Activated CD8-positive, alpha-beta T cell treated with anti-CD3 and anti-CD28 coated beads for 36 hours (primary cell): Measurements from ENCODE around the gene PTDSS2. TPM values are rescaled to one million over a fixed set of nuclear protein-coding genes. Genes with fewer than 3 reads are reported as not detected.

Experiments used
- ATAC-seq: fragments of 200-7000 bp; cut with Tn5 transposase; one replicate; pipeline ENCODE4 v1.10.0; 2021; ENCODE audit warnings: mild to moderate bottlenecking, moderate library complexity
- CTCF ChIA-PET: fragments of 350-600 bp; sonication (Branson Sonifier 250); formaldehyde crosslinking; loops from one replicate; lab custom pipeline; 2021; ENCODE audit warnings: antibody characterized with exemption; lab: Charles Lee
- POLR2A ChIA-PET: fragments of 350-600 bp; sonication (Branson Sonifier 250); formaldehyde crosslinking; loops from one replicate; lab custom pipeline; 2021; ENCODE audit warnings: antibody characterized with exemption; lab: Charles Lee
- DNase-seq: peaks from one replicate; pipeline ENCODE4 v3.0.0-alpha.2; 2020
- H3K27ac Mint-ChIP-seq: one replicate; pipeline ENCODE4 v1.8.0; 2021; ENCODE audit warnings: mild to moderate bottlenecking, mixed read lengths
- H3K27me3 Mint-ChIP-seq: one replicate; pipeline ENCODE4 v1.8.0; 2021; ENCODE audit warnings: mixed read lengths
- H3K36me3 Mint-ChIP-seq: one replicate; pipeline ENCODE4 v1.8.0; 2021; ENCODE audit warnings: low read depth, mixed read lengths
- H3K4me1 Mint-ChIP-seq: one replicate; pipeline ENCODE4 v1.8.0; 2021; ENCODE audit warnings: low read depth, mixed read lengths
- H3K4me3 Mint-ChIP-seq: one replicate; pipeline ENCODE4 v1.8.0; 2021; ENCODE audit warnings: mild to moderate bottlenecking, moderate library complexity, mixed read lengths
- H3K9me3 Mint-ChIP-seq: one replicate; pipeline ENCODE4 v1.8.0; 2021; ENCODE audit warnings: mixed read lengths
- intact Hi-C: fragments of 100-400 bp; cut with micrococcal nuclease; formaldehyde crosslinking; loops from one replicate; pipeline ENCODE4 v1.10.0; 2022
- total RNA-seq, 2 experiments: library from RNA; stranded (reverse); gene quantifications; one replicate each; pipeline ENCODE4 v1.2.3, GENCODE V29; 2021
- TF ChIP-seq, protein P1 (sequence below): fragments of 200-600 bp; IDR thresholded peaks from one replicate; pipeline ENCODE4 v1.8.0; 2022; ENCODE audit warnings: antibody characterized with exemption, mild to moderate bottlenecking

PTDSS2 gene
- total RNA-seq, 2 experiments from 2014 or later = 17.4 to 18.0 TPM

DNA sequence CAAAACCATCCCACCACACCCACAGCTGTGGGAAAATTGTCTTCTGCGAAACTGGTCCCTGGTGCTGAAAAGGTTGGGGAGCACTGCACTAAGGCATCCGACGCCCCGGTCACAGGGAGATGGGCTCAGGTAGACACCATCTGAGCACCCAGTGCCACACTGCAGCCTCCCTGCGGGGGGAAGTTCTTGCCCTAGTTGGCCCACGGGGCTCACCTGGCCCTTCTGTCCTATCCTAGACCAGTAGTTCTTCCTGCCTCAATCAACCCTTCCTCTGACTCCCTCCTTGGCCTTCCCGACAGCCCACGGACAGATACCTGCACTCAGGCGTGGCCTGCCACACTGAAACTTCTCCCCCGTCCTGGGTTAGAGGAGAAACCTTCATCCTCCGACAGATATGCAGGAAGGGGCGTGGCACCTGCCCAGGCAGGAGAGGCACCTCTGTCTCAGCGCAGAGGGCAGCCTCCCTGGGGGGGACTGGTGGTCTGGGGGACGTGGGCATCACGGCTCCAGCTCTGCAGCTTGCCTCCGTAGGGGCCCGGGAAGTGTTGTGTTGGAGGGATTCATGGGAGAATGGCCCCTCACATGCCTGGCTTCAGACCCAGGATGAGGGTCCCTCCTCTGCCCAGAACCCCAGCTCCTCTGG, 12.7 kb upstream of the PTDSS2 start:
- no peak for DNase-seq
- H3K36me3 Mint-ChIP-seq = no peaks in the 10 kb centered on the region
- intact Hi-C loops = no loop called here
- no peak overlapping the region for H3K4me3 Mint-ChIP-seq
- H3K9me3 Mint-ChIP-seq = no peaks in the 10 kb centered on the region
- no peaks in the 10 kb centered on the region for H3K27me3 Mint-ChIP-seq
- ATAC-seq = no peak
- CTCF ChIA-PET = interaction anchor here (1.5 kb wide), 1 partner anchor 10 kb away, joined by 4 read pairs; no protein-coding TSS in a partner anchor
- TF ChIP-seq, protein P1, sequence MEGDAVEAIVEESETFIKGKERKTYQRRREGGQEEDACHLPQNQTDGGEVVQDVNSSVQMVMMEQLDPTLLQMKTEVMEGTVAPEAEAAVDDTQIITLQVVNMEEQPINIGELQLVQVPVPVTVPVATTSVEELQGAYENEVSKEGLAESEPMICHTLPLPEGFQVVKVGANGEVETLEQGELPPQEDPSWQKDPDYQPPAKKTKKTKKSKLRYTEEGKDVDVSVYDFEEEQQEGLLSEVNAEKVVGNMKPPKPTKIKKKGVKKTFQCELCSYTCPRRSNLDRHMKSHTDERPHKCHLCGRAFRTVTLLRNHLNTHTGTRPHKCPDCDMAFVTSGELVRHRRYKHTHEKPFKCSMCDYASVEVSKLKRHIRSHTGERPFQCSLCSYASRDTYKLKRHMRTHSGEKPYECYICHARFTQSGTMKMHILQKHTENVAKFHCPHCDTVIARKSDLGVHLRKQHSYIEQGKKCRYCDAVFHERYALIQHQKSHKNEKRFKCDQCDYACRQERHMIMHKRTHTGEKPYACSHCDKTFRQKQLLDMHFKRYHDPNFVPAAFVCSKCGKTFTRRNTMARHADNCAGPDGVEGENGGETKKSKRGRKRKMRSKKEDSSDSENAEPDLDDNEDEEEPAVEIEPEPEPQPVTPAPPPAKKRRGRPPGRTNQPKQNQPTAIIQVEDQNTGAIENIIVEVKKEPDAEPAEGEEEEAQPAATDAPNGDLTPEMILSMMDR = no peak
- POLR2A ChIA-PET = no interaction called here
- no peak overlapping the region for H3K27ac Mint-ChIP-seq
- H3K4me1 Mint-ChIP-seq = peaks cover 22% of the 10 kb centered on the region

DNA sequence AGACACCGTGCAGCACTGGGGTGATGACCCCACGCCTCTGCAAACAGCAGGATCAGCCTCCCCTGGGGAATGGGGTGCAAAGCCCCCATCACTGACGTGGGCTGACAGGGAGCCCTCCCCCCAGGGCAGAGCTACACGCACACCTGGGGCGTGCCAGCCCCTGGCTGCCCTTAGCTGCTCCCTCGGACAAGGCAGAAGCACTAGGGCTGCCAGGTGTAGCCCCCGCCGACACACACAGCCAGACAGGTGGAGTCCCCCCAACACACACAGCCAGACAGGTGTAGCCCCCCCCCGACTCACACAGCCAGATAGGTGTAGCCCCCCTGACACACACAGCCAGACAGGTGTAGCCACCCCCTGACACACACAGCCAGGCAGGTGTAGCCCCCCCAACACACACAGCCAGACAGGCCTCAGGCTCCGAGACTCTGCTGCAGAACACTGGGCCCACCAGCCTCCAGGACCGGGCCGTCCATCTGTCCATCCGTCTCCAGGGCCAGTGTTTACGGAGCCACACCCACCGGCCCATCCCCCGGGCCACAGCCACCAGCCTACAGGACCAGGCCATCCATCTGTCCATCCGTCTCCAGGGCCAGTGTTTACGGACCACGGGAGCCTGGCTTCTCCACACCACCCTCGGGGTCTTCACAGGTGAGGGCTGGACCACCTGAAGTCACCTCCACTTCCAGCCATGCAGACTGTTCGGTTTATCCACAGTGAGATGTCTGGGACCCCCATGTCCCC, 11.8 kb upstream of the PTDSS2 start:
- no peaks in the 10 kb centered on the region for H3K36me3 Mint-ChIP-seq
- no peaks in the 10 kb centered on the region for H3K9me3 Mint-ChIP-seq
- no peak overlapping the region for H3K4me3 Mint-ChIP-seq
- ChIA-PET POLR2A (no interaction called here), CTCF (interaction anchor here (1.5 to 2.4 kb wide), 2 partner anchors 10 to 22 kb away, joined by 4 to 6 read pairs; no protein-coding TSS in a partner anchor)
- TF ChIP-seq, protein P1 = no peak
- H3K27ac Mint-ChIP-seq = no peak overlapping the region
- H3K27me3 Mint-ChIP-seq = no peaks in the 10 kb centered on the region
- intact Hi-C loops = no loop called here
- H3K4me1 Mint-ChIP-seq = peaks cover 22% of the 10 kb centered on the region
- DNase-seq (no peak), ATAC-seq (no peak)

DNA sequence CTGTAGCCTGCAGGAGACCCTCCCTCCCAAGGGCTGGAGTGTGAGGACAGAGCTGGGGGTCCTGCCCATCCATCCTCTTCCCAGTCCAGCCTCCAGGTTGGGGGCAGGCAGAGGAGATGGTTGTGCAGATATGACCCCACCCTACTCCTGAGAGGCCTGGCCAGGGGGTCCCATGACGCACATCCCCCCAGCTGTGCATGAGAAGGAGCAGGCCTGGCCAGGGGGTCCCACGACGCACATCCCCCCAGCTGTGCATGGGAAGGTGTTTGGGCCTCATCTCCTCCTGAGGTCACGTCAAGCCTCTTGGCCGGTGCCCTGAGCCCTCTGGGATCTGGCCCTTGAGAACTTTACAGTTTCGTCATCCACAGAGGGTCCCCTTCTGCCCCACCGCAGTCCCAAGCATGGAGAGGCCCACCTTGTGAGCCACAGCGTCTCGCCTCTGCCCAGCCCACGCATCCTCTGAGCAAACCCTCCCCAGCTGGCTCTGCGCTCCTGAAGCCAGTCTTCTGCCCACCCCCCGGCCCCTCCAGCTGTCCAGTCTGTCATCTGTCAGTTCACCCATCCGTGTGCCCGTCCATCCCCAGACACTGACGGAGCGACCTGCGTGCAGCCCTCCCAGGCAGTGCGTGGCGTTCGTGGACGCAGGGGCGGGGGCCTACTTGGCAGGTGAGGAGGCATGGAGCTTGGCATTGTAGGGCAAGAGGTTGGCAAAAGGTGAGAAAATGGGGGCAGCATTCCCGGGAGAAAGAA, 10.6 kb upstream of the PTDSS2 start:
- no peak for ATAC-seq
- no peak overlapping the region for H3K27ac Mint-ChIP-seq
- intact Hi-C loops = no loop called here
- no peaks in the 10 kb centered on the region for H3K36me3 Mint-ChIP-seq
- ChIA-PET CTCF (interaction anchor here (2.4 to 3.4 kb wide), 2 partner anchors 10 to 23 kb away, joined by 6 to 19 read pairs; partner anchors contain the start of gene PTDSS2), POLR2A (interaction anchor here (1.8 to 2.8 kb wide), 2 partner anchors 10 to 13 kb away, joined by 5 to 10 read pairs; no protein-coding TSS in a partner anchor)
- peaks cover 22% of the 10 kb centered on the region for H3K4me1 Mint-ChIP-seq
- TF ChIP-seq, protein P1 = no peak
- H3K27me3 Mint-ChIP-seq = no peaks in the 10 kb centered on the region
- H3K9me3 Mint-ChIP-seq = no peaks in the 10 kb centered on the region
- H3K4me3 Mint-ChIP-seq = no peak overlapping the region
- no peak for DNase-seq

DNA sequence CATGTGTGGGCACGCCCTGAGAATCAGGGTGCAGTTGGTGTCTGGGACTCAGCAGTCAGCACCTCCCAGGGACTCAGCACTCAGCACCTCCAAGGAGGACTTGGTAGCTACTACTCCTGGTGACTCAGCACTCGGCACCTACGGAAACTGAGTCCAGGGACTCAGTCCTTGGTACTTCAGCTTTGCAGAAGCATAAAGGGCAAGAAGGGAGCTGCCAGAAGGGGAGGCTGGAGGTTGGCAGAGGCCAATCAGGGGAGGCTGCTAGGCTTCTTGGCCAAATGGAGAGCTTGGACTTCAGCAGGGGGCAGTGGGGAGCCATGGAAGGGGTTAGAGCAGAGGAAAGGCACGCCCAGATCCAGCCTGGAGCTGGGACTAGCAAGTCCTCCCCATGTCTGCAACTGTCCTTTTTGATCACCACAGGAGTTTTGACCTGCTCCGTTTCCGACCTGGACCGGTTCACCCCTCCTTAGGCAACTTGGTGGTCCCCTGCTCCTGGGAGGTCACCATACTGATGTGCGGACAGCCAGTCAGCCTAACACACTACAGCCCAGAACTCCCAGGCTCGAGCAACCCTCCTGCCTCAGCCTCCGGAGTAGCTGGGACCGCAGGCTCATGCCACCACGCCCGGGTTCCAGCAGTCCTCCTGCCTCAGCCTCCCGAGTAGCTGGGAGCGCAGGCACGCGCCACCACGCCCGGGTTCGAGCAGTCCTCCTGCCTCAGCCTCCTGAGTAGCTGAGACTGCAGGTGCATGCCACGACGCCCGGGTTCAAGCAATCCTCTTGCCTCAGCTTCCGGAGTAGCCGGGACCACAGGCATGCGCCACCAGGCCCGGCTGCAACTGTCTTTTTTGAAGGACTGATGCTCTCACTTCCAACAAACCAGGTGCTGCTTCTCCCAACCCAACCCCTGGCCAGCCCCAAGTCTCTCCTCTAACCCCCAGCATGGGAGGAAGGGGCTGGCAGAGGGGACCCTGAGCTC, 9.7 kb upstream of the PTDSS2 start:
- CTCF ChIA-PET = interaction anchor here (0.7 to 3.4 kb wide), 3 partner anchors 9 to 24 kb away, joined by 3 to 19 read pairs (median 6); partner anchors contain the start of gene PTDSS2
- intact Hi-C loops = no loop called here
- TF ChIP-seq, protein P1 = no peak
- DNase-seq (peak; percentile 33), ATAC-seq (no peak)
- Mint-ChIP-seq H3K27me3 (no peaks in the 10 kb centered on the region), H3K4me1 (peaks cover 22% of the 10 kb centered on the region), H3K9me3 (no peaks in the 10 kb centered on the region), H3K4me3 (peak overlapping the region; percentile 72), H3K27ac (no peak overlapping the region), H3K36me3 (no peaks in the 10 kb centered on the region)
- POLR2A ChIA-PET = interaction anchor here (0.6 to 2.8 kb wide), 5 partner anchors 9 to 136 kb away, joined by 3 to 10 read pairs (median 3); no protein-coding TSS in a partner anchor
